GM12864 (cell line): Measurements from ENCODE around the gene GIGYF2.

ENCODE experiments used
- DNase-seq: peaks from one replicate; pipeline ENCODE4 v3.0.0-alpha.2; 2011; ENCODE audit warnings: low read depth
- H3K4me3 ChIP-seq: 2 replicates; pipeline ENCODE4 v1.5.1; 2011; ENCODE audit warnings: mild to moderate bottlenecking, low read depth, low read length, control low read depth
- TF ChIP-seq, protein P1 (sequence below): IDR thresholded peaks from 2 replicates; pipeline ENCODE4 v1.5.1; 2011; ENCODE audit warnings: low read depth, mild to moderate bottlenecking, moderate library complexity, low read length, control low read depth, inconsistent platforms; ENCODE audit errors: missing control alignments

Gene GIGYF2

DNA sequence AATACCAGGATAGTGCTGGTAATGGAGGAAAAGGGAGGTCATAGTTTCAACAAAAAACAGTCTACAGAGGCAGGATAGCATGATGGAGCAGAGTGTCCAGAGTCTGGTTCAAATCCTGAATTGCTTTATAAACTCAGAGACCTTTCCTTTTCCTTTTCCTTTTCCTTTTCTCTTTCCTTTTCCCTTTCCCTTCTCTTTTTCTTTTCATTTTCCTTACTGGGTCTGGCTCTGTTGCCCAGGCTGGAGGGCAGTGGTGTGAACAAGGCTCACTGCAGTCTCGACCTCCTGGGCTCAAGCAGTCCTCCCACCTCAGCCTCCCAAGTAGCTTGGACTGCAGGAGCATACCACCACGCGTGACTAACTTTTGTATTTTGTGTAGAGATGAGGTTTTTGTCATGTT, 31.7 kb downstream of the GIGYF2 start:
- TF ChIP-seq, protein P1, sequence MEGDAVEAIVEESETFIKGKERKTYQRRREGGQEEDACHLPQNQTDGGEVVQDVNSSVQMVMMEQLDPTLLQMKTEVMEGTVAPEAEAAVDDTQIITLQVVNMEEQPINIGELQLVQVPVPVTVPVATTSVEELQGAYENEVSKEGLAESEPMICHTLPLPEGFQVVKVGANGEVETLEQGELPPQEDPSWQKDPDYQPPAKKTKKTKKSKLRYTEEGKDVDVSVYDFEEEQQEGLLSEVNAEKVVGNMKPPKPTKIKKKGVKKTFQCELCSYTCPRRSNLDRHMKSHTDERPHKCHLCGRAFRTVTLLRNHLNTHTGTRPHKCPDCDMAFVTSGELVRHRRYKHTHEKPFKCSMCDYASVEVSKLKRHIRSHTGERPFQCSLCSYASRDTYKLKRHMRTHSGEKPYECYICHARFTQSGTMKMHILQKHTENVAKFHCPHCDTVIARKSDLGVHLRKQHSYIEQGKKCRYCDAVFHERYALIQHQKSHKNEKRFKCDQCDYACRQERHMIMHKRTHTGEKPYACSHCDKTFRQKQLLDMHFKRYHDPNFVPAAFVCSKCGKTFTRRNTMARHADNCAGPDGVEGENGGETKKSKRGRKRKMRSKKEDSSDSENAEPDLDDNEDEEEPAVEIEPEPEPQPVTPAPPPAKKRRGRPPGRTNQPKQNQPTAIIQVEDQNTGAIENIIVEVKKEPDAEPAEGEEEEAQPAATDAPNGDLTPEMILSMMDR = no peak
- no peak for DNase-seq
- H3K4me3 ChIP-seq = no peak overlapping the region

DNA sequence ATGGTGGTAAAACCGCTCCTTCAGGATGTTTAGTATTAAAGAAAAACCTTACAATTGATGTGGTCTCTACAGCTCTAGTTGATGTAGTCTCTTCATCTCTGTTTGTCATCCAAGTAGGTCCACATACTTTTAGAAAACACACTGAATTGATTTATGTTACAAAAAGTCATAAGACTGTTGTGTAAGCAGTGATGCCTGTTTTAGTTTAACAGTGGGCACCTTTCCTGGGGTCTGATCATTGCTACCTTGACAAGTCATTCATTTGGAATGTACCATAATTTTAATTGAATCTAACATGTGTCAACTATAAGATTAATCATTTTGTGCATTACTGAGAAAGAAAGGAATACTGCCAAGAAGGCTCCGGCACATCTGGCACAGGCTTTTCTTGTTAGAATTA, 34.3 kb downstream of the GIGYF2 start:
- DNase-seq = no peak
- TF ChIP-seq, protein P1 = no peak
- H3K4me3 ChIP-seq = no peak overlapping the region

DNA sequence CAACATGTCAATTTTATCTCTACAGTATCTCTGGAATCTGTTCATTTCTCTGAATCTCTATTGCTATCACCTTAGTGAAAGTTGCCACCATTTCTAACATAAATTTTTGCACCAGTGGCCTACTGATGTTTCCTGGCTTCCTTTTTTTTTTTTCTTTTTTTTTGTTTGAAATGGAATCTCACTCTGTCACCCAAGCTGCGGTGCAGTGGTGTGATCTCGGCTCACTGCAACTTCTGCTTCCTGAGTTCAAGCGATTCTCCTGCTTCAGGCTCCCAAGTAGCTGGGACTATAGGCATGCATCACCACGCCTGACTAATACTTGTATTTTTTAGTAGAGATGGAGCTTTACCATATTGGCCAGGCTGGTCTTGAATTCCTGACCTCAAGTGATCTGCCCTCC, 44.2 kb downstream of the GIGYF2 start:
- no peak overlapping the region for H3K4me3 ChIP-seq
- TF ChIP-seq, protein P1 = no peak
- DNase-seq = no peak

DNA sequence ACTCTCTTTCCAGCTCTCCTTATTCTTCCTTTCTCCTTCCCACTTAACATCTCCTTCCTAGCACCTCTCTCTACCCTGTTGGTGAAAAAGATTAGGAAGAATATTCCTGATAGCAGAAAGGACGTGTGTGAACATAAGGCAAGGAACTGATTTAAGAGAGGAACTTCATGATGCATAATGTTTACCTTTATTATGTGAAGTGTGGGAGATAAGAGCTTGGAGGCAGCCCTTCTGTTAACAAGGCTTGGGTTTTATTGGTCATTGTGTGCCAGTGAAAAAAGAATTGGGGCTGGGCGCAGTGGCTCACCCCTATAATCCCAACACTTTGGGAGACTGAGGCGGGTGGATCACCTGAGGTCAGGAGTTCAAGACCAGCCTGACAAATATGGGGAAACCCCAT, 44.8 kb downstream of the GIGYF2 start:
- no peak for DNase-seq
- TF ChIP-seq, protein P1 = no peak
- H3K4me3 ChIP-seq = no peak overlapping the region

DNA sequence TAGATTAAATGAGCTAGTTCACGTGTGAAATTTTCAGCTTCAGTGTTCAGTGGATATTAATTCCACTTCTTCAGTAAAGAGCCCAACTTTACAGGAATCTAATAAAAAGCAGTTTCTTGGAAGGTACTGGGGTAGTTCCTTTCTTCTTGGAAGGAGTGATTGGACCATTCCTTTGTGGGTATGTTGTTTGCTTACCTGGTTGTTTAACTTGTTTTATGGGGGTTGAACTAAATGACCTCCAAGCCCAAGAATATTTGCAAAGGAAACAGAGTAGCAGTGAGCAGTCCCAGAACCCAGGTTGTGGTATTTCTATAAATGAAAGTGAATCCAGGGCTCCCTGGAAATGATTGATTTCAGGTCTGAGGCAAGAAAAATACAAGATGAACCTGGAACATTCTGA, 47.8 kb downstream of the GIGYF2 start:
- no peak overlapping the region for H3K4me3 ChIP-seq
- TF ChIP-seq, protein P1 = no peak
- no peak for DNase-seq

DNA sequence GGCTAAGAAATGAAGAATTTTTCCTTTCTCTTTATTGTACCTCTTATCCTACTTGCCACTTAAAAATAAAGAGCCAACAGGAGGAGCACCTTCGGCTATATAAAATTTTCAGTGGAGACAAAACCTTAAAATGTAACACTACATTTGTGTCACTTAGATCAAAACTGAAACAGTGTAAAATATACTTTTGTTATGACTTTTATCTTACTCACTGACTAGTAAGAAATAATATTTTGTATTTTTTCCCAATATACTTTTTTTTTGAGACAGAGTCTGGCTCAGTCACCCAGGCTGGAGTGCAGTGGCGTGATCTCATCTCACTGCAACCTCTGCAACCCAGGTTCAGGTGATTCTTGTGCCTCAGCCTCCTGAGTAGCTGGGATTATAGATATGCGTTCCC, 50.9 kb downstream of the GIGYF2 start:
- no peak overlapping the region for H3K4me3 ChIP-seq
- TF ChIP-seq, protein P1 = no peak
- DNase-seq = no peak

DNA sequence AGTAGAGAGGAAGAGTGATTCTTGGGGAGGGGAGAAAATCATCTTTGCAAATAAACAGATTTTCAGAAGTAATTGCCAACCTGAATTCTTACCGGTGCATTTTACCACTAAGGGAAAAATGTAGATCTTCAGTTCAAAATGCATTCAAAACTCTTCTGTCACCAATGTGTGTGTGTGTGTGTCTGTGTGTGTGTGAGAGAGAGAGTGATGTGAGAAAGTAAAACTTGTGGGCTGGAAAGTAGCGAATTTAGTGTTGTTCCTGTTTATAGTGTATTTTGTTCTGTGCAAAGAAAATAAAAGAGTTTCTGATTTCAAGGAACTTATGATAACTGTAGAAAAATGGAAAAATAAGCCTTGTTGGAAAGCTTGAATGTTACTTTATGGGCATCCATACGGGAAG, 52.2 kb downstream of the GIGYF2 start:
- DNase-seq = no peak
- no peak overlapping the region for H3K4me3 ChIP-seq
- TF ChIP-seq, protein P1 = no peak
